Peyer's patch (tissue), 4 donors: ENCODE results near the gene PIGZ.

Source experiments
- CTCF ChIP-seq, 6 experiments: fragments of 450-650 bp in 4 of 6; fragments of 200-600 bp in 2 of 6; sonication (generic) in 1 of 6; IDR thresholded peaks; one replicate each; pipeline ENCODE4 v1.5.1; 2017 to 2019; ENCODE audit warnings: antibody characterized with exemption in 6 of 6, mild to moderate bottlenecking in 3 of 6, moderate library complexity in 1 of 6
- POLR2A ChIP-seq, 2 donors: fragments of 450-650 bp; IDR thresholded peaks; one replicate each; pipeline ENCODE4 v1.5.1; 2017; ENCODE audit warnings: antibody characterized with exemption in 2 of 2, mild to moderate bottlenecking in 2 of 2, moderate library complexity in 2 of 2

GRCh38 chr3:196942226-196942914, 26.3 kb downstream of the PIGZ start, which contains the start of gene NCBP2:
- TF ChIP-seq CTCF (IDR thresholded peaks at IDR 0.05), result peak; percentile 27 to 84 (median 68)
- TF ChIP-seq POLR2A (IDR thresholded peaks at IDR 0.05), result peak; percentile 75 to 89
